ENCODE measurements around the gene CKAP4. TPM values are rescaled to one million over a fixed set of nuclear protein-coding genes. Genes with fewer than 3 reads are reported as not detected.

Gene CKAP4
- 228 and 312 TPM in 2 replicates for total RNA-seq

GRCh38 chr12:106247674-106248311, at the start of gene CKAP4:
CKAP4 (minus strand) TSS chr12:106248020; CDS start chr12:106247851, 169 bp downstream.

Other genes with a start within 250 kb of the CKAP4 start
- gene NUAK1, start 109.1 kb downstream of the CKAP4 start, total RNA-seq = 17.9 and 25.8 TPM in 2 replicates
- 42.4 and 65.1 TPM in 2 replicates for gene TCP11L2, start 54.7 kb upstream of the CKAP4 start, total RNA-seq
- gene POLR3B, start 109.7 kb upstream of the CKAP4 start, total RNA-seq = 12.9 and 13.2 TPM in 2 replicates